A673 (cell line): Measurements from ENCODE around the gene VAV2. TPM values are rescaled to one million over a fixed set of nuclear protein-coding genes. Genes with fewer than 3 reads are reported as not detected.

Experiments
- BruUV-seq: library from RNA; stranded (reverse); fragments of 400-500 nt; replicated peaks from 2 replicates; lab custom pipeline; 2021; lab: Mats Ljungman, UMichigan
- CTCF ChIA-PET: fragments of 300-600 bp; sonication (Branson Sonifier 250); formaldehyde crosslinking; loops from one replicate; lab custom pipeline; 2022; ENCODE audit warnings: antibody characterized with exemption; lab: Charles Lee
- POLR2A ChIA-PET: fragments of 300-600 bp; sonication (Branson Sonifier 250); formaldehyde crosslinking; loops from one replicate; lab custom pipeline; 2022; ENCODE audit warnings: antibody characterized with exemption; ENCODE audit not compliant: low non-redundant PET; lab: Charles Lee
- DNase-seq: peaks from one replicate; pipeline ENCODE4 v3.0.0-alpha.2; 2015; ENCODE audit warnings: low spot score
- H3K27ac ChIP-seq: fragments of 200-600 bp; sonication (generic); 2 replicates; pipeline ENCODE4 v1.5.1; 2016; ENCODE audit warnings: mixed run types, low read depth, mild to moderate bottlenecking, mixed read lengths, antibody characterized with exemption, low read length; ENCODE audit not compliant: poor library complexity, severe bottlenecking
- H3K27me3 ChIP-seq: fragments of 200-600 bp; sonication (generic); replicated peaks from 2 replicates; pipeline ENCODE4 v1.6.1; 2017; ENCODE audit warnings: mixed run types, low read depth, mild to moderate bottlenecking, mixed read lengths, antibody characterized with exemption, low read length; ENCODE audit not compliant: insufficient read depth, poor library complexity
- H3K36me3 ChIP-seq: fragments of 200-600 bp; sonication (generic); 2 replicates; pipeline ENCODE4 v1.6.1; 2016; ENCODE audit warnings: mixed run types, mild to moderate bottlenecking, mixed read lengths, antibody characterized with exemption, low read length; ENCODE audit not compliant: insufficient read depth, poor library complexity, severe bottlenecking
- H3K4me1 ChIP-seq: fragments of 200-600 bp; sonication (generic); 2 replicates; pipeline ENCODE4 v1.6.1; 2017; ENCODE audit warnings: mixed run types, mild to moderate bottlenecking, mixed read lengths, antibody characterized with exemption, low read length; ENCODE audit not compliant: insufficient read depth, poor library complexity, severe bottlenecking
- H3K4me3 ChIP-seq: fragments of 200-600 bp; sonication (generic); 2 replicates; pipeline ENCODE4 v1.5.1; 2016; ENCODE audit warnings: low read depth, mixed run types, mild to moderate bottlenecking, mixed read lengths, low read length; ENCODE audit not compliant: poor library complexity, severe bottlenecking
- H3K9me3 ChIP-seq: fragments of 200-600 bp; sonication (generic); 2 replicates; pipeline ENCODE4 v1.6.1; 2016; ENCODE audit warnings: mixed run types, low read depth, mild to moderate bottlenecking, mixed read lengths, antibody characterized with exemption, low read length; ENCODE audit not compliant: poor library complexity, severe bottlenecking
- CTCF ChIP-seq: fragments of 300-800, 200-600 bp; sonication (generic); conservative IDR thresholded peaks from 2 replicates; pipeline ENCODE4 v1.5.1; 2017; ENCODE audit warnings: low read depth, mild to moderate bottlenecking, antibody characterized with exemption, low read length, moderate library complexity, mixed read lengths
- EZH2 ChIP-seq: fragments of 200-600 bp; sonication (generic); IDR thresholded peaks from 2 replicates; pipeline ENCODE4 v1.6.1; 2017; ENCODE audit warnings: borderline replicate concordance, low read depth, mild to moderate bottlenecking, mixed read lengths, antibody characterized with exemption, low read length; ENCODE audit not compliant: poor library complexity, severe bottlenecking
- intact Hi-C: fragments of 100-400 bp; cut with micrococcal nuclease; formaldehyde crosslinking; loops from one replicate; pipeline ENCODE4 v1.10.0; 2022; ENCODE audit not compliant: unreplicated experiment
- total RNA-seq: library from RNA; stranded (reverse); gene quantifications from 2 replicates; pipeline ENCODE4 v1.2.3, GENCODE V29; 2021

VAV2 gene
- total RNA-seq, 1 experiment from 2014 or later, result 16.4 TPM

- ChIA-PET CTCF (no interaction called here), POLR2A (no interaction called here)
- no peaks in the 10 kb centered on the region for H3K9me3 ChIP-seq
- no peaks in the 10 kb centered on the region for H3K36me3 ChIP-seq
- DNase-seq, result no peak
- intact Hi-C loops, result no loop called here
- H3K27ac ChIP-seq, result no peak overlapping the region
- no TSS peak for BruUV-seq
- H3K4me1 ChIP-seq, result no peaks in the 10 kb centered on the region
- H3K27me3 ChIP-seq, result no peaks in the 10 kb centered on the region
- TF ChIP-seq EZH2, result no peak
- no peak for TF ChIP-seq CTCF
- H3K4me3 ChIP-seq, result no peak overlapping the region
These were observed 110.3 kb downstream of the VAV2 start for GRCh38 chr9:133881671-133882381.

GRCh38 chr9:133880851-133881661 is 111.1 kb downstream of the VAV2 start:
- Histone ChIP-seq H3K4me3 (no peak overlapping the region), H3K4me1 (no peaks in the 10 kb centered on the region), H3K9me3 (no peaks in the 10 kb centered on the region), H3K27me3 (no peaks in the 10 kb centered on the region), H3K36me3 (no peaks in the 10 kb centered on the region), H3K27ac (no peak overlapping the region)
- no peak for TF ChIP-seq EZH2
- no peak for TF ChIP-seq CTCF
- POLR2A ChIA-PET, result no interaction called here
- no TSS peak for BruUV-seq
- DNase-seq, result no peak
- intact Hi-C loops, result no loop called here
- CTCF ChIA-PET, result no interaction called here

GRCh38 chr9:133880136-133880535 is 112.0 kb downstream of the VAV2 start:
- ChIA-PET CTCF (no interaction called here), POLR2A (no interaction called here)
- Histone ChIP-seq H3K9me3 (no peaks in the 10 kb centered on the region), H3K36me3 (no peaks in the 10 kb centered on the region), H3K4me3 (no peak overlapping the region), H3K27ac (no peak overlapping the region), H3K4me1 (no peaks in the 10 kb centered on the region), H3K27me3 (no peaks in the 10 kb centered on the region)
- BruUV-seq, result no TSS peak
- intact Hi-C loops, result no loop called here
- no peak for TF ChIP-seq CTCF
- TF ChIP-seq EZH2, result no peak
- no peak for DNase-seq
